ENCODE results near the gene VSIG8. TPM values are rescaled to one million over a fixed set of nuclear protein-coding genes. Genes with fewer than 3 reads are reported as not detected.
A peak's percentile ranks its signal among the peaks of the same experiment; 100 is the strongest.

Gene VSIG8
- total and polyA plus RNA-seq, 2 of the 4 experiments (the other 2 are of a cell fraction): not detected

GRCh38 chr1:159883134-159883533 is 20.7 kb upstream of the VSIG8 start:
- Histone ChIP-seq H3K14ac (replicated peaks; ENCODE audit: low read depth, low read length) (peak overlapping the region; percentile 82; the same call in 1 of the 2 replicates), H3K9me3 (ENCODE audit: control insufficient read depth, insufficient read depth, low read length) (no peaks in the 10 kb centered on the region), H4K5ac (ENCODE audit: low read depth, low read length) (no peak overlapping the region), H3K4me3 (ENCODE audit: insufficient read depth, low read depth, low read length) (no peak overlapping the region), H4K91ac (ENCODE audit: insufficient read depth, low read depth, low read length) (no peak overlapping the region), H3K36me3 (ENCODE audit: control insufficient read depth, insufficient read depth, low read length) (no peaks in the 10 kb centered on the region), H2AFZ (replicated peaks; ENCODE audit: low read length, poor library complexity) (no peak overlapping the region), H3K23ac (ENCODE audit: low read depth, low read length) (no peak overlapping the region), H3K9me1 (ENCODE audit: insufficient read depth, low read length) (peaks cover 18% of the 10 kb centered on the region), H2BK5ac (ENCODE audit: low read depth, low read length, poor library complexity, severe bottlenecking) (no peak overlapping the region), H2BK20ac (ENCODE audit: low read depth, low read length) (peak overlapping the region; percentile 43; the same call in 1 of the 2 replicates), H3K4me2 (ENCODE audit: low read depth, low read length) (no peak overlapping the region), H3K56ac (ENCODE audit: extremely low read depth, insufficient read depth, low read length) (no peak overlapping the region), H4K8ac (ENCODE audit: low read depth in 2 of 2, low read length in 2 of 2) (no peak overlapping the region), H3K4ac (ENCODE audit: low read depth, low read length) (peak overlapping the region; percentile 58; the same call in 1 of the 2 replicates), H2AK9ac (replicated peaks; ENCODE audit: low read depth, low read length, poor library complexity) (peak overlapping the region; percentile 62), H2BK15ac (ENCODE audit: low read depth, low read length) (no peak overlapping the region), H3K9ac (ENCODE audit: low read depth, low read length) (no peak overlapping the region), H3K18ac (ENCODE audit: low read depth, low read length) (no peak overlapping the region), H4K20me1 (ENCODE audit: insufficient read depth, low read length) (no peaks in the 10 kb centered on the region), H2BK120ac (ENCODE audit: low read depth, low read length) (peak overlapping the region; percentile 39), H3K79me1 (ENCODE audit: low read depth in 1 of 2, low read length in 2 of 2) (no peaks in the 10 kb centered on the region), H3K4me1 (ENCODE audit: control insufficient read depth, insufficient read depth, low read length) (peaks cover 15% of the 10 kb centered on the region), H3K27ac (ENCODE audit: insufficient read depth, low read length) (no peak overlapping the region), H3K27me3 (ENCODE audit: control insufficient read depth, insufficient read depth, low read length) (no peaks in the 10 kb centered on the region), H2AK5ac (ENCODE audit: low read depth, low read length) (peak overlapping the region; percentile 64; the same call in 1 of the 2 replicates)
- in situ Hi-C loops (cut with MboI; ENCODE audit: low sequenced_read_pairs): loop anchor here (25.0 kb wide), 1 partner anchor 671 kb away; the partner anchor contains the start of gene ACKR1
- no peak for TF ChIP-seq POLR2A (IDR thresholded peaks at IDR 0.05; ENCODE audit: low read depth, low read length)
- TF ChIP-seq CEBPB (IDR thresholded peaks at IDR 0.05; ENCODE audit: low read depth, low read length): no peak
- no peak for TF ChIP-seq SMC3 (IDR thresholded peaks at IDR 0.05; ENCODE audit: low read depth, low read length)
- TF ChIP-seq CHD1 (IDR thresholded peaks at IDR 0.05; ENCODE audit: low read depth, low read length): no peak
- no peak for TF ChIP-seq USF2 (IDR thresholded peaks at IDR 0.05; ENCODE audit: low read depth, low read length)
- TF ChIP-seq RCOR1 (IDR thresholded peaks at IDR 0.05; ENCODE audit: insufficient replicate concordance, low read length): no peak
- no peak for TF ChIP-seq RAD21 (IDR thresholded peaks at IDR 0.05; ENCODE audit: low read length)
- TF ChIP-seq NFE2L2 (IDR thresholded peaks at IDR 0.05; ENCODE audit: low read depth, low read length): no peak
- TF ChIP-seq RFX5 (IDR thresholded peaks at IDR 0.05; ENCODE audit: low read depth, low read length): no peak
- TF ChIP-seq BHLHE40 (IDR thresholded peaks at IDR 0.05; ENCODE audit: low read depth, low read length): no peak
- no peak for TF ChIP-seq FOS (IDR thresholded peaks at IDR 0.05; ENCODE audit: low read depth, low read length)
- no peak for TF ChIP-seq ELK1 (IDR thresholded peaks at IDR 0.05; ENCODE audit: borderline replicate concordance, low read depth, low read length)
- no peak for TF ChIP-seq CTCF (conservative IDR thresholded peaks at IDR 0.05; ENCODE audit: low read depth, low read length)
- dilution Hi-C loops (cut with HindIII; ENCODE audit: low sequenced_read_pairs, unreplicated experiment): loop anchor here (25.0 kb wide), 1 partner anchor 96 kb away; the partner anchor contains the start of gene DUSP23
- ChIA-PET CTCF (no interaction called here), POLR2A (ENCODE audit: unreplicated experiment) (no interaction called here)
- no CpG with 5 or more reads among the region's 4 CpGs for WGBS, 2 experiments (ENCODE audit: extremely low coverage in 2 of 2, insufficient read length in 1 of 2)
- DNase-seq (no peak), ATAC-seq (ENCODE audit: low read depth) (no peak)
- intact Hi-C loops (cut with micrococcal nuclease): no loop called here
- no TSS peak for BruUV-seq (replicated peaks)

Data from IMR-90 (cell line).